Measurements from ENCODE around the gene LY6G5C. TPM values are rescaled to one million over a fixed set of nuclear protein-coding genes. Genes with fewer than 3 reads are reported as not detected.

Gene LY6G5C
- total and polyA plus RNA-seq, 9 of the 15 experiments (the other 6 are each of a cell fraction or from before 2014, with no cell fraction given): 0.10 to 0.67 (median 0.46) TPM; not detected in 4

- no peak; the same call in 1 of the 2 replicates for TF ChIP-seq NFRKB (IDR thresholded peaks at IDR 0.05; ENCODE audit: low read depth)
- no peak for TF ChIP-seq TRIM25 (IDR thresholded peaks at IDR 0.05; ENCODE audit: borderline replicate concordance)
- TF ChIP-seq UBTF (IDR thresholded peaks at IDR 0.05; ENCODE audit: borderline replicate concordance in 1 of 2, low read depth in 2 of 2, low read length in 2 of 2): no peak
- TF ChIP-seq HNRNPL (IDR thresholded peaks at IDR 0.05; ENCODE audit: low read depth, low read length): no peak
- peak; percentile 67 for TF ChIP-seq ZNF316 (IDR thresholded peaks at IDR 0.05)
- no peak for TF ChIP-seq ZNF551 (CRISPR knock-in tag; IDR thresholded peaks at IDR 0.05)
- no peak for TF ChIP-seq RBM15 (IDR thresholded peaks at IDR 0.05; ENCODE audit: insufficient read depth, low read length)
- TF ChIP-seq MYC (IDR thresholded peaks at IDR 0.05; ENCODE audit: low read depth, low read length): peak; percentile 9; the same call in 1 of the 2 replicates
- TF ChIP-seq MYC (CRISPR knock-in tag; IDR thresholded peaks at IDR 0.05; ENCODE audit: borderline replicate concordance, low read depth): no peak
- no peak for TF ChIP-seq HMBOX1 (IDR thresholded peaks at IDR 0.05)
- no peak for TF ChIP-seq TOE1 (IDR thresholded peaks at IDR 0.05; ENCODE audit: borderline replicate concordance)
- TF ChIP-seq TOE1 (CRISPR knock-in tag; IDR thresholded peaks at IDR 0.05; ENCODE audit: borderline replicate concordance, low read depth): no peak
- TF ChIP-seq ARID1B (IDR thresholded peaks at IDR 0.05): no peak
- TF ChIP-seq BMI1 (IDR thresholded peaks at IDR 0.05; ENCODE audit: low read length): no peak
- peak; percentile 87 for TF ChIP-seq RBM22 (IDR thresholded peaks at IDR 0.05; ENCODE audit: low read depth, low read length, poor library complexity, severe bottlenecking)
- TF ChIP-seq BRD4 (IDR thresholded peaks at IDR 0.05): no peak
- TF ChIP-seq GMEB1 (CRISPR knock-in tag; IDR thresholded peaks at IDR 0.05): no peak; the same call in 1 of the 2 replicates
- peak; percentile 6; the same call in 1 of the 2 replicates for TF ChIP-seq ZNF324 (CRISPR knock-in tag; IDR thresholded peaks at IDR 0.05)
- no peak; the same call in 1 of the 2 replicates for TF ChIP-seq MTA3 (IDR thresholded peaks at IDR 0.05; ENCODE audit: borderline replicate concordance)
Observed at GRCh38 chr6:31727717-31728671, 47.1 kb upstream of the LY6G5C start (continued).
